Osteoblast (primary cell): Measurements from ENCODE around the gene PARP14. TPM values are rescaled to one million over a fixed set of nuclear protein-coding genes. Genes with fewer than 3 reads are reported as not detected.
"Not testable (repeated sequence)": the region's sequence is repeated elsewhere in the genome, so short reads cannot be mapped to it uniquely, and the experiment has no call there.

ENCODE experiments used
- DNase-seq: peaks from one replicate; pipeline ENCODE4 v3.0.0; 2011; ENCODE audit warnings: low spot score, mixed read lengths; ENCODE audit not compliant: insufficient read length; ENCODE audit errors: missing footprints
- H2AFZ ChIP-seq: 2 replicates; pipeline ENCODE4 v1.6.0; 2011; ENCODE audit warnings: mild to moderate bottlenecking, low read length
- H3K27ac ChIP-seq: 2 replicates; pipeline ENCODE4 v1.5.1; 2011; ENCODE audit warnings: mild to moderate bottlenecking, low read depth, low read length, moderate library complexity
- H3K27me3 ChIP-seq: 2 replicates; pipeline ENCODE4 v1.6.0; 2012; ENCODE audit warnings: mild to moderate bottlenecking, control low read depth, inconsistent platforms, low read length, moderate library complexity; ENCODE audit not compliant: insufficient read depth
- H3K36me3 ChIP-seq: 2 replicates; pipeline ENCODE4 v1.5.1; 2011; ENCODE audit warnings: mild to moderate bottlenecking, low read length, control low read depth, moderate library complexity; ENCODE audit not compliant: insufficient read depth
- H3K4me1 ChIP-seq: 2 replicates; pipeline ENCODE4 v1.5.1; 2011; ENCODE audit warnings: mild to moderate bottlenecking, low read length, control low read depth, moderate library complexity; ENCODE audit not compliant: insufficient read depth
- H3K4me2 ChIP-seq: 2 replicates; pipeline ENCODE4 v1.6.0; 2011; ENCODE audit warnings: mild to moderate bottlenecking, low read length; ENCODE audit not compliant: insufficient read depth
- H3K4me3 ChIP-seq: fragments of 200-600 bp; sonication (generic); 3 replicates; pipeline ENCODE4 v1.5.1; 2012; ENCODE audit warnings: mild to moderate bottlenecking, low read length, inconsistent platforms; ENCODE audit not compliant: insufficient read depth
- H3K79me2 ChIP-seq: 2 replicates; pipeline ENCODE4 v1.6.0; 2012; ENCODE audit warnings: mild to moderate bottlenecking, low read length, control low read depth, inconsistent platforms; ENCODE audit not compliant: insufficient read depth
- H3K9me3 ChIP-seq: 2 replicates; pipeline ENCODE4 v1.5.1; 2011; ENCODE audit warnings: low read depth, low read length, control low read depth
- H4K20me1 ChIP-seq: 2 replicates; pipeline ENCODE4 v1.6.0; 2012; ENCODE audit warnings: mild to moderate bottlenecking, low read length, control low read depth; ENCODE audit not compliant: insufficient read depth
- CTCF ChIP-seq: IDR thresholded peaks from 2 replicates; pipeline ENCODE4 v1.5.1; 2011; ENCODE audit warnings: mild to moderate bottlenecking, low read depth, low read length, moderate library complexity; ENCODE audit errors: extremely low read depth
- total RNA-seq: library from RNA; depleted of rRNA; stranded (reverse); fragments of >200 nt; gene quantifications from 2 replicates; pipeline ENCODE4 v1.2.3, GENCODE V29; 2012

The PARP14 gene
- total RNA-seq, 1 donor = 84.3 TPM

- Histone ChIP-seq H3K4me2 (no peak overlapping the region), H2AFZ (no peak overlapping the region), H3K4me1 (no peaks in the 10 kb centered on the region), H4K20me1 (no peaks in the 10 kb centered on the region), H3K4me3 (no peak overlapping the region), H3K27ac (no peak overlapping the region), H3K27me3 (no peaks in the 10 kb centered on the region), H3K9me3 (no peaks in the 10 kb centered on the region), H3K36me3 (peaks cover 4% of the 10 kb centered on the region), H3K79me2 (no peaks in the 10 kb centered on the region)
- DNase-seq = no peak
- no peak for TF ChIP-seq CTCF
Observed at GRCh38 chr3:122739172-122739571, 58.5 kb downstream of the PARP14 start.

DNA sequence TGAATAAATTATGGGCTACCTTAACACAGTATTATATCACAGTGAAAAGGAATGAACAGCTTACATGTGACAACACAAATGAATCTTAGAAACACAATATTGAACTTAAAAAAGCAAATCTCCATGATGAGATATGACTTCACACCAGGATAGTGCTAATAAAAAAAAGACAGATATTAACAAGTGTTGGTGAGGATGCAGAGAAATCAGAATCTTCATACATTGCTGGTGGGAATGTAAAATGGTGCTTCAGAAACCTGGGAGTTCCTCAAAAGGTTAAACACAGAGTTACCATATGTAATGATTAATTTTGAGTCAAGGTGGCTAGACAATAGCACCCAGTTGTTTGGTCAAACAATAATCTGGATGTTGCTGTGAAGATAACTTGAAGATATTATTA lies 61.6 kb downstream of the PARP14 start:
- H3K4me3 ChIP-seq = no peak overlapping the region
- no peaks in the 10 kb centered on the region for H4K20me1 ChIP-seq
- no peak overlapping the region for H3K27ac ChIP-seq
- H3K36me3 ChIP-seq = peaks cover 4% of the 10 kb centered on the region
- H3K4me2 ChIP-seq = no peak overlapping the region
- no peak for DNase-seq
- no peaks in the 10 kb centered on the region for H3K79me2 ChIP-seq
- no peak overlapping the region for H2AFZ ChIP-seq
- no peak for TF ChIP-seq CTCF
- no peaks in the 10 kb centered on the region for H3K9me3 ChIP-seq
- H3K4me1 ChIP-seq = peaks cover 7% of the 10 kb centered on the region
- H3K27me3 ChIP-seq = no peaks in the 10 kb centered on the region

GRCh38 chr3:122743581-122744120 lies 63.0 kb downstream of the PARP14 start:
- H3K27ac ChIP-seq = no peak overlapping the region
- DNase-seq = no peak
- H3K4me3 ChIP-seq = no peak overlapping the region
- no peaks in the 10 kb centered on the region for H3K9me3 ChIP-seq
- no peaks in the 10 kb centered on the region for H3K79me2 ChIP-seq
- H3K4me2 ChIP-seq = no peak overlapping the region
- H4K20me1 ChIP-seq = no peaks in the 10 kb centered on the region
- no peaks in the 10 kb centered on the region for H3K27me3 ChIP-seq
- H3K36me3 ChIP-seq = peaks cover 4% of the 10 kb centered on the region
- no peak for TF ChIP-seq CTCF
- peaks cover 7% of the 10 kb centered on the region for H3K4me1 ChIP-seq
- no peak overlapping the region for H2AFZ ChIP-seq

DNA sequence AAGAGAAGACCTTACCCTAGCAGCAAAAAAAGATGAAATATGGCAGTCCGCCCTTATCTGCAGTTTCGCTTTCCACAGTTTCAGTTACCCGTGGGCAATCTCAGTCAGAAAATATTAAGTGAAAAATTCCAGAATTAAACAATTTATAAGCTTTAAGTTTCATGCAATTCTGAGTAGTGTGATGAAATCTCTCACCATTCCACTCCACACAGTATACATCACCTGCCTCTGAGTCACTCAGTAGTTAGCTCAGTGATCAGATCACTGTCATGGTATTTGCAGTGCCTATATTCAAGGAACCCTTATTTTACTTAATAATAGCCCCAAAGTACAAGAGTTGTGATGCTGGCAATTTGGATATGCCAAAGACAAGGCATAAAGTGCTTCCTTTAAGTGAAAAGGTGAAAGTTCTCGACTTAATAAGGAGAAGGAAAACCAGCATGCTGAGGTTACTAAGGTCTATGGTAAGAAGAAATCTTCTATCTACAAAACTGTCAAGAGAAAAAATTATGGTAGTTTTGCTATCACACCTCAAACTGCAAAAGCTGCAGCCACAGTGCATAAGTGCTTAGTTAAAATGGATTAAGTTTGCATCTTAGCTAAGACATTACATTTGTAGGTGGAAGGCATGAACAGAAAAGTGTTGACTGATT lies 64.9 kb downstream of the PARP14 start:
- Histone ChIP-seq H2AFZ (no peak overlapping the region), H3K4me3 (no peak overlapping the region), H3K27me3 (no peaks in the 10 kb centered on the region), H3K4me1 (peaks cover 7% of the 10 kb centered on the region), H3K9me3 (no peaks in the 10 kb centered on the region), H3K4me2 (no peak overlapping the region), H3K27ac (no peak overlapping the region), H4K20me1 (no peaks in the 10 kb centered on the region), H3K36me3 (no peaks in the 10 kb centered on the region), H3K79me2 (no peaks in the 10 kb centered on the region)
- TF ChIP-seq CTCF = no peak
- DNase-seq = peak; percentile 65

DNA sequence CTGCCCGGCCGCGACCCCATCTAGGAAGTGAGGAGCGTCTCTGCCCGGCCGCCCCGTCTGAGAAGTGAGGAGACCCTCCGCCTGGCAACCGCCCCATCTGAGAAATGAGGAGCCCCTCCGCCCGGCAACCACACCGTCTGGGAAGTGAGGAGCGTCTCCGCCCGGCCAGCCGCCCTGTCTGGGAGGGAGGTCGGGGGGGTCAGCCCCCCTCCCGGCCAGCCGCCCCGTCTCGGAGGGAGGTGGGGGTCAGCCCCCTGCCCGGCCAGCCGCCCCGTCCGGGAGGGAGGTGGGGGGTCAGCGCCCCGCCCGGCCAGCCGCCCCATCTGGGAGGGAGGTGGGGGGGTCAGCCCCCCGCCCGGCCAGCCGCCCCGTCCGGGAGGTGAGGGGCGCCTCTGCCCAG lies 66.7 kb downstream of the PARP14 start:
- not testable (repeated sequence) for H3K27ac ChIP-seq, H3K4me2 ChIP-seq, H3K27me3 ChIP-seq, H2AFZ ChIP-seq, H3K79me2 ChIP-seq, DNase-seq, H3K4me3 ChIP-seq, H4K20me1 ChIP-seq, H3K9me3 ChIP-seq, H3K4me1 ChIP-seq, H3K36me3 ChIP-seq
